ENCODE data around the gene SYPL1. TPM values are rescaled to one million over a fixed set of nuclear protein-coding genes. Genes with fewer than 3 reads are reported as not detected.

SYPL1 gene
- total RNA-seq, 1 experiment from 2014 or later, result 39.2 TPM

DNA sequence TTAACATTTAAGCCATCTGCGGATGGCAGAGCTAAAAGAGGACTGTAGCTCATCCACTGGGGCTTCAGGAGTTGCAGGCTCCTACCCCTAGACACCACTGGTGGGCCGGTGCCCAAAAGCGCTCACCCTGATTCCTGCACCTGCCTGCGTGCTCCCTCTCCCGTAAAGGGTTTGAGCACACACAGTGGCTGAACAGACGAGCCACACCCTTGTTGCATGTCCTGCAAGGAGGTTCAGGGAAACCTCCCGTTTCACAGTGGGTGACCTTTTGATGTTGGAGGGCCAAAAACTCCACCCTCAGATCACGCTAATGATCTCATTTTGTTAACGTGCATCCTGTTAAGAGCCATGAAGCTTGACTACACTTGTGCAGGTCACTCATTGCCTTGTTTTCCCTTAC, 37.9 kb downstream of the SYPL1 start:
- no peak overlapping the region for H3K4ac ChIP-seq (ENCODE audit: low read depth, low read length)
- no peaks in the 10 kb centered on the region for H3K79me1 ChIP-seq (ENCODE audit: insufficient read depth, low read depth, low read length, poor library complexity, severe bottlenecking)
- H3T11ph ChIP-seq (ENCODE audit: low read length), result no peak overlapping the region
- H4K5ac ChIP-seq (ENCODE audit: insufficient read length, low read depth, low read length), result no peak overlapping the region
- H3K4me2 ChIP-seq (ENCODE audit: insufficient read depth, insufficient read length, low read length), result no peak overlapping the region
- no peak overlapping the region for H3K14ac ChIP-seq (ENCODE audit: insufficient read depth, low read length)
- WGBS (ENCODE audit: extremely low coverage, insufficient read length, low lambda C conversion rate), result no CpG with 5 or more reads among the region's 9 CpGs
- H3K9ac ChIP-seq (ENCODE audit: extremely low read depth, insufficient read length, low read length), result no peak overlapping the region
- no peak overlapping the region for H2BK5ac ChIP-seq (ENCODE audit: insufficient read length, low read length)
- no peaks in the 10 kb centered on the region for H3K27me3 ChIP-seq (ENCODE audit: insufficient read depth, low read length)
- no peak overlapping the region for H4K91ac ChIP-seq (ENCODE audit: insufficient read length, low read depth, low read length)
- H3K27ac Mint-ChIP-seq, result no peak overlapping the region
- H3K23me2 ChIP-seq (ENCODE audit: insufficient read length, low read depth, low read length, poor library complexity, severe bottlenecking), result no peaks in the 10 kb centered on the region
- H3K9me3 Mint-ChIP-seq, result no peaks in the 10 kb centered on the region
- no peak overlapping the region for H2AFZ ChIP-seq (ENCODE audit: low read length)
- H3K56ac ChIP-seq (ENCODE audit: insufficient read length, low read depth, low read length), result no peak overlapping the region
- H2BK15ac ChIP-seq (ENCODE audit: low read depth, low read length), result no peak overlapping the region
- no peaks in the 10 kb centered on the region for H4K20me1 ChIP-seq (ENCODE audit: control insufficient read depth, insufficient read depth, insufficient read length)
- TF ChIP-seq, protein P1, sequence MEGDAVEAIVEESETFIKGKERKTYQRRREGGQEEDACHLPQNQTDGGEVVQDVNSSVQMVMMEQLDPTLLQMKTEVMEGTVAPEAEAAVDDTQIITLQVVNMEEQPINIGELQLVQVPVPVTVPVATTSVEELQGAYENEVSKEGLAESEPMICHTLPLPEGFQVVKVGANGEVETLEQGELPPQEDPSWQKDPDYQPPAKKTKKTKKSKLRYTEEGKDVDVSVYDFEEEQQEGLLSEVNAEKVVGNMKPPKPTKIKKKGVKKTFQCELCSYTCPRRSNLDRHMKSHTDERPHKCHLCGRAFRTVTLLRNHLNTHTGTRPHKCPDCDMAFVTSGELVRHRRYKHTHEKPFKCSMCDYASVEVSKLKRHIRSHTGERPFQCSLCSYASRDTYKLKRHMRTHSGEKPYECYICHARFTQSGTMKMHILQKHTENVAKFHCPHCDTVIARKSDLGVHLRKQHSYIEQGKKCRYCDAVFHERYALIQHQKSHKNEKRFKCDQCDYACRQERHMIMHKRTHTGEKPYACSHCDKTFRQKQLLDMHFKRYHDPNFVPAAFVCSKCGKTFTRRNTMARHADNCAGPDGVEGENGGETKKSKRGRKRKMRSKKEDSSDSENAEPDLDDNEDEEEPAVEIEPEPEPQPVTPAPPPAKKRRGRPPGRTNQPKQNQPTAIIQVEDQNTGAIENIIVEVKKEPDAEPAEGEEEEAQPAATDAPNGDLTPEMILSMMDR (conservative IDR thresholded peaks at IDR 0.05), result no peak
- no peak overlapping the region for H3K27ac ChIP-seq (ENCODE audit: insufficient read length, low read depth, low read length)
- H3K23ac ChIP-seq (ENCODE audit: insufficient read length, low read depth, low read length), result no peak overlapping the region
- no peaks in the 10 kb centered on the region for H3K9me3 ChIP-seq (ENCODE audit: control insufficient read depth, low read depth, low read length)
- H2BK120ac ChIP-seq (ENCODE audit: low read depth, low read length, poor library complexity, severe bottlenecking), result no peak overlapping the region
- H2BK12ac ChIP-seq (ENCODE audit: insufficient read length, low read depth, low read length), result no peak overlapping the region
- H3K4me3 Mint-ChIP-seq, result no peak overlapping the region
- no peaks in the 10 kb centered on the region for H3K79me2 ChIP-seq (ENCODE audit: insufficient read depth, low read length)
- H2BK20ac ChIP-seq (ENCODE audit: low read depth, low read length, poor library complexity, severe bottlenecking), result no peak overlapping the region
- DNase-seq, result no peak
- no peaks in the 10 kb centered on the region for H3K36me3 Mint-ChIP-seq (ENCODE audit: insufficient read depth in 1 of 3, low read depth in 3 of 3)
- no peaks in the 10 kb centered on the region for H3K27me3 Mint-ChIP-seq (ENCODE audit: low read depth)
- H3K4me1 Mint-ChIP-seq, result peaks cover 8 to 11% of the 10 kb centered on the region in 2 experiments
- H4K8ac ChIP-seq (replicated peaks; ENCODE audit: insufficient read length, low read depth, low read length), result no peak overlapping the region
- no peaks in the 10 kb centered on the region; the same call in 1 of the 2 replicates for H3K4me1 ChIP-seq (ENCODE audit: insufficient read depth, low read length)
- no peak overlapping the region for H3K18ac ChIP-seq (ENCODE audit: insufficient read length, low read depth, low read length)
- no peak overlapping the region for H2AK5ac ChIP-seq (ENCODE audit: insufficient read length, low read length)

All from H9 (cell line).